HCT116 (cell line): Measurements from ENCODE around the gene PEX10. TPM values are rescaled to one million over a fixed set of nuclear protein-coding genes. Genes with fewer than 3 reads are reported as not detected.

Source experiments
- ATAC-seq: fragments of 200-7000 bp; cut with Tn5 transposase; 2 replicates; pipeline ENCODE4 v1.9.1; 2020; ENCODE audit warnings: mild to moderate bottlenecking, moderate library complexity
- BruUV-seq: library from RNA; stranded (reverse); fragments of 400-500 nt; replicated peaks from 2 replicates; lab custom pipeline; 2021; lab: Mats Ljungman, UMichigan
- CTCF ChIA-PET: fragments of 300-600 bp; sonication (Branson Sonifier 250); formaldehyde crosslinking; loops from one replicate; lab custom pipeline; 2021; ENCODE audit warnings: antibody characterized with exemption; lab: Charles Lee
- POLR2A ChIA-PET: fragments of 300-600, 350-600 bp; sonication (Branson Sonifier 250); formaldehyde crosslinking; loops from one replicate; lab custom pipeline; 2021; ENCODE audit warnings: antibody characterized with exemption; lab: Charles Lee
- RAD21 ChIA-PET, 2 experiments: fragments of 300-600 bp; sonication (Branson Sonifier 250); formaldehyde crosslinking; loops; one replicate each; lab custom pipeline; 2023; ENCODE audit warnings: low total read pairs in 2 of 2; ENCODE audit not compliant: uncharacterized antibody in 2 of 2, unreplicated experiment in 2 of 2, low non-redundant PET in 1 of 2; lab: Charles Lee
- DNase-seq: peaks from one replicate; pipeline ENCODE4 v3.0.0-alpha.2; 2010; ENCODE audit warnings: low read depth, low spot score
- H2AFZ ChIP-seq: fragments of 200-600 bp; shearing (Covaris generic), sonication (generic); 2 replicates; pipeline ENCODE4 v1.6.1; 2017; ENCODE audit warnings: low read depth, mixed run types, mixed read lengths, antibody characterized with exemption, low read length; ENCODE audit not compliant: poor library complexity, severe bottlenecking
- H3K27ac ChIP-seq: 2 replicates; pipeline ENCODE4 v1.5.1; 2012; ENCODE audit warnings: low read depth, low read length
- H3K27me3 ChIP-seq: fragments of 200-600 bp; sonication (generic); 2 replicates; pipeline ENCODE4 v1.6.1; 2016; ENCODE audit warnings: mixed run types, low read length, mixed read lengths; ENCODE audit not compliant: insufficient read depth
- H3K36me3 ChIP-seq, 2 experiments: fragments of 200-500 bp in 1 of 2; fragments of 200-600 bp in 1 of 2; sonication (Bioruptor generic) in 1 of 2; sonication (generic) in 1 of 2; 2 replicates each; pipeline versions ENCODE4 v1.5.1 to v1.6.1; 2014 to 2016; ENCODE audit warnings: low read length in 2 of 2, inconsistent platforms in 1 of 2, mixed read lengths in 1 of 2, mixed run types in 1 of 2; ENCODE audit not compliant: insufficient read depth in 2 of 2, control insufficient read depth in 1 of 2
- H3K4me1 ChIP-seq, 2 experiments: fragments of 200-600 bp in 1 of 2; sonication (generic) in 1 of 2; 2 replicates each; pipeline versions ENCODE4 v1.5.1 to v1.6.1; 2012 to 2017; ENCODE audit warnings: low read length in 2 of 2, inconsistent platforms in 1 of 2, mild to moderate bottlenecking in 1 of 2, mixed read lengths in 1 of 2, mixed run types in 1 of 2, moderate library complexity in 1 of 2; ENCODE audit not compliant: insufficient read depth in 2 of 2, control insufficient read depth in 1 of 2
- H3K4me2 ChIP-seq: fragments of 200-600 bp; sonication (generic); 2 replicates; pipeline ENCODE4 v1.6.1; 2017; ENCODE audit warnings: mixed run types, low read length, mixed read lengths
- H3K4me3 ChIP-seq, 2 experiments: fragments of 200-600 bp in 1 of 2; sonication (generic) in 1 of 2; replicated peaks in 1 of 2; 2 replicates each; pipeline ENCODE4 v1.5.1; 2011 to 2016; ENCODE audit warnings: low read length in 2 of 2, control low read depth in 1 of 2, low read depth in 1 of 2, mild to moderate bottlenecking in 1 of 2, mixed read lengths in 1 of 2, mixed run types in 1 of 2
- H3K79me2 ChIP-seq: fragments of 200-600 bp; sonication (generic); 2 replicates; pipeline ENCODE4 v1.6.1; 2017; ENCODE audit warnings: mild to moderate bottlenecking, mixed run types, low read length, moderate library complexity, mixed read lengths; ENCODE audit not compliant: insufficient read depth
- H3K9ac ChIP-seq: fragments of 200-600 bp; sonication (generic); 2 replicates; pipeline ENCODE4 v1.6.1; 2016; ENCODE audit warnings: low read length, mixed read lengths
- H3K9me2 ChIP-seq: fragments of 200-600 bp; sonication (generic), shearing (Covaris generic); 2 replicates; pipeline ENCODE4 v1.6.1; 2017; ENCODE audit warnings: mixed run types, mild to moderate bottlenecking, moderate library complexity; ENCODE audit not compliant: insufficient read depth
- H3K9me3 ChIP-seq, 2 experiments: fragments of 200-500 bp in 1 of 2; fragments of 200-600 bp in 1 of 2; sonication (Bioruptor generic) in 1 of 2; sonication (generic) in 1 of 2; 2 replicates each; pipeline ENCODE4 v1.6.1; 2014 to 2017; ENCODE audit warnings: low read length in 2 of 2, mixed read lengths in 2 of 2, inconsistent platforms in 1 of 2, low read depth in 1 of 2, mild to moderate bottlenecking in 1 of 2, mixed run types in 1 of 2, moderate library complexity in 1 of 2; ENCODE audit not compliant: control insufficient read depth in 1 of 2, insufficient read depth in 1 of 2
- H4K20me1 ChIP-seq: fragments of 200-600 bp; sonication (generic), shearing (Covaris generic); 2 replicates; pipeline ENCODE4 v1.6.1; 2017; ENCODE audit warnings: mixed run types, mild to moderate bottlenecking, moderate library complexity; ENCODE audit not compliant: insufficient read depth
- CEBPB ChIP-seq: IDR thresholded peaks from 2 replicates; pipeline ENCODE4 v1.6.1; 2012; ENCODE audit warnings: low read depth
- ELF1 ChIP-seq: IDR thresholded peaks from 2 replicates; pipeline ENCODE4 v1.6.1; 2012; ENCODE audit warnings: low read depth, borderline replicate concordance
- EZH2 ChIP-seq: fragments of 200-600 bp; sonication (generic); IDR thresholded peaks from 2 replicates; pipeline ENCODE4 v1.6.1; 2017; ENCODE audit warnings: antibody characterized with exemption, mixed run types
- FOSL1 ChIP-seq: IDR thresholded peaks from 2 replicates; pipeline ENCODE4 v1.6.1; 2012; ENCODE audit warnings: low read depth
- JUND ChIP-seq: IDR thresholded peaks from 2 replicates; pipeline ENCODE4 v1.6.1; 2012
- POLR2A ChIP-seq: IDR thresholded peaks from 2 replicates; pipeline ENCODE4 v1.7.0; 2011; ENCODE audit warnings: borderline replicate concordance; ENCODE audit not compliant: insufficient read depth, insufficient read length; ENCODE audit errors: extremely low read depth
- RAD21 ChIP-seq: IDR thresholded peaks from 2 replicates; pipeline ENCODE4 v1.6.1; 2012; ENCODE audit warnings: low read depth, mild to moderate bottlenecking
- SRF ChIP-seq: IDR thresholded peaks from 2 replicates; pipeline ENCODE4 v1.6.1; 2012; ENCODE audit warnings: low read depth
- YY1 ChIP-seq: IDR thresholded peaks from 2 replicates; pipeline ENCODE4 v1.6.1; 2011; ENCODE audit warnings: low read length, low read depth, moderate library complexity, mild to moderate bottlenecking; ENCODE audit not compliant: insufficient replicate concordance; ENCODE audit errors: extremely low read depth
- ZFX ChIP-seq: fragments of 450-650 bp; IDR thresholded peaks from 2 replicates; pipeline ENCODE4 v1.6.1; 2017
- intact Hi-C: fragments of 100-400 bp; cut with micrococcal nuclease; formaldehyde crosslinking; loops from 2 replicates; pipeline ENCODE4 v1.10.0; 2022
- total RNA-seq: library from RNA; stranded (reverse); gene quantifications from one replicate; pipeline ENCODE4 v1.2.1, GENCODE V29; 2021; ENCODE audit not compliant: unreplicated experiment
- TF ChIP-seq, protein P1 (sequence below): IDR thresholded peaks from 2 replicates; pipeline ENCODE4 v1.6.1; 2011; ENCODE audit warnings: mild to moderate bottlenecking, low read length, moderate library complexity; ENCODE audit not compliant: insufficient replicate concordance; ENCODE audit errors: extremely low read depth
- TF ChIP-seq, protein P2 (sequence below): IDR thresholded peaks from 2 replicates; pipeline ENCODE4 v1.6.1; 2012; ENCODE audit warnings: low read depth
- TF ChIP-seq, protein P3 (sequence below): IDR thresholded peaks from 2 replicates; pipeline ENCODE4 v1.6.1; 2012

The PEX10 gene
- total RNA-seq, 1 experiment from 2014 or later, result 27.9 TPM

DNA sequence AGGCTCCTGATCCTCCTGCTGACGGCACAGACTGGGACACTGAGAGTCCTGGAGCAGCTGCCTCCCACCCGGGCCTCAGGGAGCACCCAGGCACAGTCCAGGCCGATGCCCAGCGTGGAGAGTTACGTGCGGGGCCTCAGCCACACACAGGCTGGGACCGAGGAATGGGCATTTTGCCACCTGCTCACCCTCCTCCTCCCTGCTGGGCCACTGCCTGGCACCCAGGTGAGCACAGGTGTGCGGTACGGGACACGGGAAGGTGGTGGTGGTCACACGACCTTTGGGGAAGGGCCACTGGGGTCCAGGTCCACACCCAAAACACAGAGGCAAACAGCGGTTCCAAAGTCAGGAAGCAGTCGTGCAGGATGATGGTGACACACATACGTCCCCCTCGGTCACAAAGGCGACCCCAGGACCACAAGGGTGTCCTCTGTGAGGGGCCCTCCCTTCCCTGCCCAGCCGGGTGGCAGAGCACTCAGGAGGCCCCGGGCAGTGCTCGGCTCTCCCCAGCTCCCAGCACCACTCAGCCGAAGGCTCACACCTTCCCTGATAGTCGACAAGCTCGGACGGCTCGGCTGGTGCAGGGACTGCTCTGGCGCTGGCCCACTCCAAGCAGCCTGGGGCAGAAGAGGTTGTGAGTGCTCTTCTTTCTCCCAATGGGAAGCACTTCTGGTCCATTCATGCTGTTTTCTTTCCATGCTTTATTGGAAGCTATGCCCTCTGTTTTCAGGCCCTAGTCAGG, 35.3 kb downstream of the PEX10 start:
- CTCF ChIA-PET, result interaction anchor here (7.7 kb wide), 1 partner anchor 180 kb away, joined by 271 read pairs; the partner anchor contains the start of gene FAAP20

GRCh38 chr1:2376261-2376741, 36.1 kb downstream of the PEX10 start:
- Histone ChIP-seq H3K9me3 (no peaks in the 10 kb centered on the region), H3K36me3 (no peaks in the 10 kb centered on the region), H3K79me2 (no peaks in the 10 kb centered on the region), H3K4me1 (peaks cover 0 to 7% of the 10 kb centered on the region in 2 experiments; a peak in 1 of 4 replicates), H4K20me1 (no peaks in the 10 kb centered on the region), H3K27ac (no peak overlapping the region), H2AFZ (no peak overlapping the region)
- RAD21 ChIA-PET, result no interaction called here
- TF ChIP-seq YY1, result no peak
- TF ChIP-seq, protein P1, sequence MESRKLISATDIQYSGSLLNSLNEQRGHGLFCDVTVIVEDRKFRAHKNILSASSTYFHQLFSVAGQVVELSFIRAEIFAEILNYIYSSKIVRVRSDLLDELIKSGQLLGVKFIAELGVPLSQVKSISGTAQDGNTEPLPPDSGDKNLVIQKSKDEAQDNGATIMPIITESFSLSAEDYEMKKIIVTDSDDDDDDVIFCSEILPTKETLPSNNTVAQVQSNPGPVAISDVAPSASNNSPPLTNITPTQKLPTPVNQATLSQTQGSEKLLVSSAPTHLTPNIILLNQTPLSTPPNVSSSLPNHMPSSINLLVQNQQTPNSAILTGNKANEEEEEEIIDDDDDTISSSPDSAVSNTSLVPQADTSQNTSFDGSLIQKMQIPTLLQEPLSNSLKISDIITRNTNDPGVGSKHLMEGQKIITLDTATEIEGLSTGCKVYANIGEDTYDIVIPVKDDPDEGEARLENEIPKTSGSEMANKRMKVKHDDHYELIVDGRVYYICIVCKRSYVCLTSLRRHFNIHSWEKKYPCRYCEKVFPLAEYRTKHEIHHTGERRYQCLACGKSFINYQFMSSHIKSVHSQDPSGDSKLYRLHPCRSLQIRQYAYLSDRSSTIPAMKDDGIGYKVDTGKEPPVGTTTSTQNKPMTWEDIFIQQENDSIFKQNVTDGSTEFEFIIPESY, result no peak
- no peak for TF ChIP-seq ZFX
- no peak for TF ChIP-seq JUND
- TF ChIP-seq, protein P2, sequence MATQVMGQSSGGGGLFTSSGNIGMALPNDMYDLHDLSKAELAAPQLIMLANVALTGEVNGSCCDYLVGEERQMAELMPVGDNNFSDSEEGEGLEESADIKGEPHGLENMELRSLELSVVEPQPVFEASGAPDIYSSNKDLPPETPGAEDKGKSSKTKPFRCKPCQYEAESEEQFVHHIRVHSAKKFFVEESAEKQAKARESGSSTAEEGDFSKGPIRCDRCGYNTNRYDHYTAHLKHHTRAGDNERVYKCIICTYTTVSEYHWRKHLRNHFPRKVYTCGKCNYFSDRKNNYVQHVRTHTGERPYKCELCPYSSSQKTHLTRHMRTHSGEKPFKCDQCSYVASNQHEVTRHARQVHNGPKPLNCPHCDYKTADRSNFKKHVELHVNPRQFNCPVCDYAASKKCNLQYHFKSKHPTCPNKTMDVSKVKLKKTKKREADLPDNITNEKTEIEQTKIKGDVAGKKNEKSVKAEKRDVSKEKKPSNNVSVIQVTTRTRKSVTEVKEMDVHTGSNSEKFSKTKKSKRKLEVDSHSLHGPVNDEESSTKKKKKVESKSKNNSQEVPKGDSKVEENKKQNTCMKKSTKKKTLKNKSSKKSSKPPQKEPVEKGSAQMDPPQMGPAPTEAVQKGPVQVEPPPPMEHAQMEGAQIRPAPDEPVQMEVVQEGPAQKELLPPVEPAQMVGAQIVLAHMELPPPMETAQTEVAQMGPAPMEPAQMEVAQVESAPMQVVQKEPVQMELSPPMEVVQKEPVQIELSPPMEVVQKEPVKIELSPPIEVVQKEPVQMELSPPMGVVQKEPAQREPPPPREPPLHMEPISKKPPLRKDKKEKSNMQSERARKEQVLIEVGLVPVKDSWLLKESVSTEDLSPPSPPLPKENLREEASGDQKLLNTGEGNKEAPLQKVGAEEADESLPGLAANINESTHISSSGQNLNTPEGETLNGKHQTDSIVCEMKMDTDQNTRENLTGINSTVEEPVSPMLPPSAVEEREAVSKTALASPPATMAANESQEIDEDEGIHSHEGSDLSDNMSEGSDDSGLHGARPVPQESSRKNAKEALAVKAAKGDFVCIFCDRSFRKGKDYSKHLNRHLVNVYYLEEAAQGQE, result no peak
- TF ChIP-seq POLR2A, result no peak
- TF ChIP-seq, protein P3, sequence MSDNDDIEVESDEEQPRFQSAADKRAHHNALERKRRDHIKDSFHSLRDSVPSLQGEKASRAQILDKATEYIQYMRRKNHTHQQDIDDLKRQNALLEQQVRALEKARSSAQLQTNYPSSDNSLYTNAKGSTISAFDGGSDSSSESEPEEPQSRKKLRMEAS, result no peak
- no peak for TF ChIP-seq RAD21
- no peak for TF ChIP-seq EZH2
- no peak for TF ChIP-seq CEBPB
- TF ChIP-seq SRF, result no peak
- no peak for TF ChIP-seq ELF1
- TF ChIP-seq, all 23 proteins: peak for 0
- BruUV-seq, result no TSS peak
- CTCF ChIA-PET, result no interaction called here
- no peak overlapping the region for H3K4me2 ChIP-seq
- no peaks in the 10 kb centered on the region for H3K9me2 ChIP-seq
- H3K9ac ChIP-seq, result no peak overlapping the region
- H3K27me3 ChIP-seq, result no peaks in the 10 kb centered on the region
- intact Hi-C loops, result no loop called here
- DNase-seq (no peak), ATAC-seq (no peak)
- H3K4me3 ChIP-seq, result no peak overlapping the region
- POLR2A ChIA-PET, result no interaction called here

More for the DNA sequence above, 35.3 kb downstream of the PEX10 start:
- no peak for ATAC-seq
- intact Hi-C loops, result no loop called here
- Histone ChIP-seq H3K79me2 (no peaks in the 10 kb centered on the region), H3K9me2 (no peaks in the 10 kb centered on the region)
- DNase-seq, result no peak
- POLR2A ChIA-PET, result interaction anchor here (1.2 kb wide), 1 partner anchor 178 kb away, joined by 3 read pairs; no protein-coding TSS in a partner anchor
- TF ChIP-seq POLR2A, result peak; percentile 29
- TF ChIP-seq FOSL1, result no peak
- TF ChIP-seq CEBPB, result no peak
- TF ChIP-seq, all 23 proteins: peak for 1
- Histone ChIP-seq H3K27me3 (no peaks in the 10 kb centered on the region), H3K4me3 (no peak overlapping the region), H4K20me1 (no peaks in the 10 kb centered on the region), H3K9ac (no peak overlapping the region), H3K9me3 (no peaks in the 10 kb centered on the region), H2AFZ (no peak overlapping the region), H3K36me3 (no peaks in the 10 kb centered on the region), H3K27ac (no peak overlapping the region), H3K4me1 (peaks cover 0 to 13% of the 10 kb centered on the region in 2 experiments; a peak in 1 of 4 replicates), H3K4me2 (no peak overlapping the region)
- BruUV-seq, result no TSS peak
- RAD21 ChIA-PET, result no interaction called here
